Left ventricle myocardium inferior (tissue), 1 donor: ENCODE measurements around the gene AMOTL2. TPM values are rescaled to one million over a fixed set of nuclear protein-coding genes. Genes with fewer than 3 reads are reported as not detected.

Experiments
- DNase-seq: peaks from one replicate; pipeline ENCODE4 v3.0.0-alpha.2; 2020
- H3K27ac ChIP-seq: fragments of 200-600 bp; replicated peaks from 2 replicates; pipeline ENCODE4 v1.8.0; 2021
- H3K27me3 ChIP-seq: fragments of 200-600 bp; 2 replicates; pipeline ENCODE4 v1.8.0; 2021; ENCODE audit warnings: low read depth
- H3K36me3 ChIP-seq: fragments of 200-600 bp; 2 replicates; pipeline ENCODE4 v1.8.0; 2021
- H3K4me1 ChIP-seq: fragments of 200-600 bp; 2 replicates; pipeline ENCODE4 v1.8.0; 2021
- H3K4me3 ChIP-seq: fragments of 200-600 bp; 2 replicates; pipeline ENCODE4 v1.8.0; 2021; ENCODE audit warnings: mild to moderate bottlenecking, moderate library complexity
- H3K9me3 ChIP-seq: fragments of 200-600 bp; replicated peaks from 2 replicates; pipeline ENCODE4 v1.8.0; 2021
- intact Hi-C: fragments of 100-400 bp; cut with micrococcal nuclease; formaldehyde crosslinking; loops from one replicate; pipeline ENCODE4 v1.11.0; 2022
- total RNA-seq: library from RNA; stranded (reverse); fragmentation: NEBNext Ultra II Directional; extraction: Animal tissue kit (Norgen Biotek cat#: 25700); gene quantifications from one replicate; pipeline ENCODE4 v1.2.1, GENCODE V29; 2021
- TF ChIP-seq, protein P1 (sequence below): fragments of 200-600 bp; IDR thresholded peaks from 2 replicates; pipeline ENCODE4 v1.8.0; 2021; ENCODE audit warnings: antibody characterized with exemption, mild to moderate bottlenecking, borderline replicate concordance
- donor health status: DM: no; HTN: yes; CAD: no; lungs with severe emphysema.

Gene AMOTL2
- total RNA-seq, 1 donor from 2014 or later: 44.4 TPM

DNA sequence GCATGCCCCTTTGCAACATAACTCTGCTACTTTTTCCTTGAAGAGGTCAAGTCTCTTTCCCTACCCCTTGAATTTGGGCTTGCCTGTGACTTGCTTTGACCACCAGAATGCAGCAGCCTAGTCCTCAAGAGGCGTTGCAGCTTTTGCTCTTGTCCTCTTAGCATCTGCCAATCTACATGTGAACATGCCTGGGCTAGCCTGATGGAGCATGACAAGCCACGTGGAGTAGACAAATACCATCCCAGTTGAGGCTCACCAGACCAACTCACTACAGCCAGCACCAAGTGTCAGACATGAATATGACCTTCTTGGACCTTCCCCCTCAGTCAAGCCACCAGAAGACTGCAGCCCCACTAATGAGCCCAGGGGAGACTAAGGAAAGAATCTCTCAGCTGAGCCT is 32.9 kb downstream of the AMOTL2 start:
- Histone ChIP-seq H3K36me3 (no peaks in the 10 kb centered on the region), H3K4me1 (peaks cover 14% of the 10 kb centered on the region), H3K9me3 (peaks cover 6% of the 10 kb centered on the region), H3K27me3 (no peaks in the 10 kb centered on the region), H3K4me3 (no peak overlapping the region), H3K27ac (no peak overlapping the region)
- no peak for DNase-seq
- TF ChIP-seq, protein P1, sequence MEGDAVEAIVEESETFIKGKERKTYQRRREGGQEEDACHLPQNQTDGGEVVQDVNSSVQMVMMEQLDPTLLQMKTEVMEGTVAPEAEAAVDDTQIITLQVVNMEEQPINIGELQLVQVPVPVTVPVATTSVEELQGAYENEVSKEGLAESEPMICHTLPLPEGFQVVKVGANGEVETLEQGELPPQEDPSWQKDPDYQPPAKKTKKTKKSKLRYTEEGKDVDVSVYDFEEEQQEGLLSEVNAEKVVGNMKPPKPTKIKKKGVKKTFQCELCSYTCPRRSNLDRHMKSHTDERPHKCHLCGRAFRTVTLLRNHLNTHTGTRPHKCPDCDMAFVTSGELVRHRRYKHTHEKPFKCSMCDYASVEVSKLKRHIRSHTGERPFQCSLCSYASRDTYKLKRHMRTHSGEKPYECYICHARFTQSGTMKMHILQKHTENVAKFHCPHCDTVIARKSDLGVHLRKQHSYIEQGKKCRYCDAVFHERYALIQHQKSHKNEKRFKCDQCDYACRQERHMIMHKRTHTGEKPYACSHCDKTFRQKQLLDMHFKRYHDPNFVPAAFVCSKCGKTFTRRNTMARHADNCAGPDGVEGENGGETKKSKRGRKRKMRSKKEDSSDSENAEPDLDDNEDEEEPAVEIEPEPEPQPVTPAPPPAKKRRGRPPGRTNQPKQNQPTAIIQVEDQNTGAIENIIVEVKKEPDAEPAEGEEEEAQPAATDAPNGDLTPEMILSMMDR: no peak
- intact Hi-C loops: no loop called here

DNA sequence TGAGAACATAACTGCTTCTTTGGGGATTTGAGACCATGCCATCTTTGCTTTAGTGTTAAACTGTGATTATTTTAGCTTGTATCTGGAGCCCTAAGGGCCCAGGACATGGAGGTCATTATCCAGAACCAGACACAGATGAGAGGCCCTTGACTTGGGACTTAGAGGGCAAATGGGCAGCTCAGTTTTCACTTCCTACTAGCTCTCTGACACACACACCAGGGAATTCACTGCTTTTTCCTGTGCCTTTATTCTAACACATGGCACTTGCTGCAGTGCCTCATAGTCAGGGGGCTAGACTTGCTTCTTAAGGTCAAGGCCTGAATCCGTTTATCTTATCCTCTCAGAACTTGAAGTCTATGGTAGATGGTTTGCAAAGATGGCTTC is 33.3 kb downstream of the AMOTL2 start:
- intact Hi-C loops: no loop called here

DNA sequence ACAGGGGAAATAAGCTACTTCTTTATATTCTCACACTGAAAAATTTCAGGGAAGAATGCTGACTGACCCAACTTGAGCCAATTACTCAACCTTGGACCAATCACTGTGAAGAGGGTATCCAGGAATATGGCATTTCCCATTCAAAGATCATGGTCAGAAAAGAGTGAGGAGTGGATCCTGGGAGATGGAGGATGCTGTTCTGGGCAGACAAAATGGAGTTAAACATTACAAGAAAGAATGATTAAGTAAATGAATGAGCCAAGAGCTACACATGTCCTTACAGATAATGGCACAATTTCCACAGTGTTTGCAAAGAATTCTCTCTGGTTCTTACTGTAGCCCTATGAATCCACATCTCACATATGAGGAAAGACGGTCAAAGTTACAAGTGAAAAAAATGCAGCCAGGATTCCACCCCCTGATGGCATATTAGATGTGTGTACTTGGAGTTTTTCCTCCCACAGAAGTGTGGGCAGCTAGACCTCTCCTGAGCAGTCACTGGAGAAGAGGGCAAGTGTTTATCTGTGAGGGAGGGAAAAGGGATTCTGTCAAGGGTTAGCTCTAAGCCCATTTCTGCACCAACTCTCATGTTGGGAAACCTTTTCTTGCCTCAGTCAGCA is 33.8 kb downstream of the AMOTL2 start:
- Histone ChIP-seq H3K27me3 (no peaks in the 10 kb centered on the region), H3K9me3 (no peaks in the 10 kb centered on the region), H3K4me3 (no peak overlapping the region), H3K4me1 (peaks cover 16% of the 10 kb centered on the region), H3K27ac (no peak overlapping the region), H3K36me3 (no peaks in the 10 kb centered on the region)
- intact Hi-C loops: no loop called here
- DNase-seq: no peak
- TF ChIP-seq, protein P1: no peak

More for the DNA sequence above, 33.3 kb downstream of the AMOTL2 start:
- Histone ChIP-seq H3K27me3 (no peaks in the 10 kb centered on the region), H3K4me3 (no peak overlapping the region), H3K9me3 (peaks cover 2% of the 10 kb centered on the region), H3K4me1 (peaks cover 16% of the 10 kb centered on the region), H3K36me3 (no peaks in the 10 kb centered on the region), H3K27ac (no peak overlapping the region)
- no peak for DNase-seq
- TF ChIP-seq, protein P1: no peak

DNA sequence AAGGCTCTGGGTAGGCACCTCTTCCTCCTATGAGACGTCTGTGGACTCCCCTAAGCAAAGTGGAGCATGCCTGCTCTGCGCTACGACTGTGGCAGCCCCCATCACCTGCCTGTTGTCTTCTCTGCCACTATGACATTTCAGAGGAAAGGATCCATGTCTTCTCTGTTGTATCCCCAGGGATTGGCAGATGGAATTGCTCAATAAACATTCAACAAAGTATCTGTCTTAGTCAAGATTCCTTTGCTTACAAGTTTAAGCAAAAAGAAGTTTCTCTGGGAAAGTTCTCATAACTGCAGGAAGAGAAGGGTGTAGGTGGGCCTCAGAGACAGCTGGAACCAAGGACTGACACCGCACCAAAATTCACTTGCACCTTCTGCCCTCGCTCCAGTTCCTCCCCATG is 34.3 kb downstream of the AMOTL2 start:
- H3K36me3 ChIP-seq: no peaks in the 10 kb centered on the region
- no peak overlapping the region for H3K27ac ChIP-seq
- H3K4me1 ChIP-seq: peaks cover 20% of the 10 kb centered on the region
- intact Hi-C loops: no loop called here
- DNase-seq: no peak
- TF ChIP-seq, protein P1: no peak
- no peaks in the 10 kb centered on the region for H3K9me3 ChIP-seq
- H3K27me3 ChIP-seq: no peaks in the 10 kb centered on the region
- H3K4me3 ChIP-seq: no peak overlapping the region

DNA sequence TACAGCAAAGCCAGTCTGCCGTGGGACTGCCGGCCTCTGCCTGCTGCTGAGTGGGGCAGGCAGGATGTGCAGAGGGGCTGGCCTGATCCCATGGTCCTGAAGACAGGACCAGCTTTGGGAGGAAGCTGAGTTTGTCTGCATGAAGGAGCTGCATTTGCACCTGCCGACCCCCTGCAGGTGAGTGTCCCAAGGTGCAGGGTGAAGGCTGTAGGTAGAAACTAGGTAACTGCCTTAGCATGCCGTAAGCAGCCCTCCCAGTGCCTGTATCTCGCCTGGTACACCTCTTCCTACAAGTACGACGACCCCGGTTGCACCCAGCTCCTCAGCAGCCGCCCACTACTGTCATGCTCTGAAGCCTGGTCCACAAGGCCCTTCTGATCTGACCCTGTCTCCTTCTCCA is 34.9 kb downstream of the AMOTL2 start:
- Histone ChIP-seq H3K4me3 (no peak overlapping the region), H3K4me1 (peaks cover 26% of the 10 kb centered on the region), H3K27ac (no peak overlapping the region), H3K36me3 (no peaks in the 10 kb centered on the region), H3K27me3 (no peaks in the 10 kb centered on the region), H3K9me3 (no peaks in the 10 kb centered on the region)
- TF ChIP-seq, protein P1: no peak
- intact Hi-C loops: no loop called here
- DNase-seq: no peak
